ENCODE measurements around the gene SRBD1.

The SRBD1 gene

GRCh38 chr2:45586600-45586999 lies 24.5 kb downstream of the SRBD1 start:
- Mint-ChIP-seq H3K36me3 (ENCODE audit: low read depth) (peaks cover 26% of the 10 kb centered on the region), H3K9me3 (no peaks in the 10 kb centered on the region), H3K4me1 (no peaks in the 10 kb centered on the region), H3K4me3 (no peak overlapping the region), H3K27ac (no peak overlapping the region), H3K27me3 (ENCODE audit: low read depth, poor library complexity) (no peaks in the 10 kb centered on the region)
- TF ChIP-seq CTCF (IDR thresholded peaks at IDR 0.05): no peak
- no peak for DNase-seq

- Mint-ChIP-seq H3K27ac (no peak overlapping the region), H3K9me3 (no peaks in the 10 kb centered on the region), H3K36me3 (ENCODE audit: low read depth) (peaks cover 24% of the 10 kb centered on the region), H3K4me3 (no peak overlapping the region), H3K27me3 (ENCODE audit: low read depth, poor library complexity) (no peaks in the 10 kb centered on the region), H3K4me1 (no peaks in the 10 kb centered on the region)
- no peak for DNase-seq
- peak; percentile 51 for TF ChIP-seq CTCF (IDR thresholded peaks at IDR 0.05)
Measured at GRCh38 chr2:45585267-45585861, 25.7 kb downstream of the SRBD1 start.

- no peak for DNase-seq
- H3K36me3 Mint-ChIP-seq (ENCODE audit: low read depth): peaks cover 15% of the 10 kb centered on the region
- no peaks in the 10 kb centered on the region for H3K27me3 Mint-ChIP-seq (ENCODE audit: low read depth, poor library complexity)
- no peak for TF ChIP-seq CTCF (IDR thresholded peaks at IDR 0.05)
- H3K4me3 Mint-ChIP-seq: no peak overlapping the region
- H3K9me3 Mint-ChIP-seq: no peaks in the 10 kb centered on the region
- no peaks in the 10 kb centered on the region for H3K4me1 Mint-ChIP-seq
- H3K27ac Mint-ChIP-seq: no peak overlapping the region
Measured at GRCh38 chr2:45583977-45584376, 27.1 kb downstream of the SRBD1 start.

- no peaks in the 10 kb centered on the region for H3K9me3 Mint-ChIP-seq
- H3K4me1 Mint-ChIP-seq: peaks cover 5% of the 10 kb centered on the region
- no peak for TF ChIP-seq CTCF (IDR thresholded peaks at IDR 0.05)
- H3K4me3 Mint-ChIP-seq: no peak overlapping the region
- no peak overlapping the region for H3K27ac Mint-ChIP-seq
- peaks cover 20% of the 10 kb centered on the region for H3K36me3 Mint-ChIP-seq (ENCODE audit: low read depth)
- DNase-seq: no peak
- no peaks in the 10 kb centered on the region for H3K27me3 Mint-ChIP-seq (ENCODE audit: low read depth, poor library complexity)
Measured at GRCh38 chr2:45582522-45582921, 28.5 kb downstream of the SRBD1 start.

GRCh38 chr2:45578056-45578843 lies 32.8 kb downstream of the SRBD1 start:
- no peak overlapping the region for H3K4me3 Mint-ChIP-seq
- H3K36me3 Mint-ChIP-seq (ENCODE audit: low read depth): peaks cover 29% of the 10 kb centered on the region
- H3K27me3 Mint-ChIP-seq (ENCODE audit: low read depth, poor library complexity): no peaks in the 10 kb centered on the region
- H3K9me3 Mint-ChIP-seq: no peaks in the 10 kb centered on the region
- H3K4me1 Mint-ChIP-seq: peaks cover 5% of the 10 kb centered on the region
- peak; percentile 30 for TF ChIP-seq CTCF (IDR thresholded peaks at IDR 0.05)
- no peak overlapping the region for H3K27ac Mint-ChIP-seq
- DNase-seq: peak; percentile 11

GRCh38 chr2:45577441-45577840 lies 33.6 kb downstream of the SRBD1 start:
- Mint-ChIP-seq H3K4me1 (peaks cover 5% of the 10 kb centered on the region), H3K4me3 (no peak overlapping the region), H3K9me3 (no peaks in the 10 kb centered on the region), H3K36me3 (ENCODE audit: low read depth) (peaks cover 37% of the 10 kb centered on the region), H3K27ac (no peak overlapping the region), H3K27me3 (ENCODE audit: low read depth, poor library complexity) (no peaks in the 10 kb centered on the region)
- DNase-seq: no peak
- TF ChIP-seq CTCF (IDR thresholded peaks at IDR 0.05): no peak
